ENCODE measurements around the gene HK2.

The HK2 gene

GRCh38 chr2:74877376-74877775 lies 43.4 kb downstream of the HK2 start:
- H3K4me1 Mint-ChIP-seq, result no peaks in the 10 kb centered on the region

GRCh38 chr2:74877781-74878433 lies 44.0 kb downstream of the HK2 start:
- H3K36me3 Mint-ChIP-seq, result peaks cover 93% of the 10 kb centered on the region
- no peak overlapping the region for H3K4me3 Mint-ChIP-seq
- H3K4me1 Mint-ChIP-seq, result no peaks in the 10 kb centered on the region
- H3K9me3 Mint-ChIP-seq, result no peaks in the 10 kb centered on the region
- no peak for DNase-seq (ENCODE audit: low spot score in 2 of 2)
- ATAC-seq, result no peak
- no peak overlapping the region for H3K27ac Mint-ChIP-seq

More at GRCh38 chr2:74877376-74877775, 43.4 kb downstream of the HK2 start:
- no peaks in the 10 kb centered on the region for H3K9me3 Mint-ChIP-seq
- ATAC-seq (no peak), DNase-seq (ENCODE audit: low spot score in 2 of 2) (no peak)
- H3K4me3 Mint-ChIP-seq, result no peak overlapping the region
- no peak overlapping the region for H3K27ac Mint-ChIP-seq
- peaks cover 93% of the 10 kb centered on the region for H3K36me3 Mint-ChIP-seq

DNA sequence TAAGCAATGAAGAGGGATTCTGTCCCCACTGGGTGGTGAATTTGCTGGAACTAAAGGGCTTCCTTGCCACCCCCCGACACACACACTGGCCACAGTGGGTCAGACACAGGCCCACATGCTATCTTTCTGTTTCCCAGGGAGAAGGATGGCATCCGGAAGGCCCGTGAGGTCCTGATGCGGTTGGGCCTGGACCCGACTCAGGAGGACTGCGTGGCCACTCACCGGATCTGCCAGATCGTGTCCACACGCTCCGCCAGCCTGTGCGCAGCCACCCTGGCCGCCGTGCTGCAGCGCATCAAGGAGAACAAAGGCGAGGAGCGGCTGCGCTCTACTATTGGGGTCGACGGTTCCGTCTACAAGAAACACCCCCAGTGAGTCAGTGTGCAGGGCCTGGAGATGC lies 44.6 kb downstream of the HK2 start:
- no peak overlapping the region for H3K27ac Mint-ChIP-seq
- no peak for ATAC-seq
- no peak for DNase-seq (ENCODE audit: low spot score in 2 of 2)
- no peak overlapping the region for H3K4me3 Mint-ChIP-seq
- peaks cover 93% of the 10 kb centered on the region for H3K36me3 Mint-ChIP-seq
- no peaks in the 10 kb centered on the region for H3K9me3 Mint-ChIP-seq
- H3K4me1 Mint-ChIP-seq, result no peaks in the 10 kb centered on the region

DNA sequence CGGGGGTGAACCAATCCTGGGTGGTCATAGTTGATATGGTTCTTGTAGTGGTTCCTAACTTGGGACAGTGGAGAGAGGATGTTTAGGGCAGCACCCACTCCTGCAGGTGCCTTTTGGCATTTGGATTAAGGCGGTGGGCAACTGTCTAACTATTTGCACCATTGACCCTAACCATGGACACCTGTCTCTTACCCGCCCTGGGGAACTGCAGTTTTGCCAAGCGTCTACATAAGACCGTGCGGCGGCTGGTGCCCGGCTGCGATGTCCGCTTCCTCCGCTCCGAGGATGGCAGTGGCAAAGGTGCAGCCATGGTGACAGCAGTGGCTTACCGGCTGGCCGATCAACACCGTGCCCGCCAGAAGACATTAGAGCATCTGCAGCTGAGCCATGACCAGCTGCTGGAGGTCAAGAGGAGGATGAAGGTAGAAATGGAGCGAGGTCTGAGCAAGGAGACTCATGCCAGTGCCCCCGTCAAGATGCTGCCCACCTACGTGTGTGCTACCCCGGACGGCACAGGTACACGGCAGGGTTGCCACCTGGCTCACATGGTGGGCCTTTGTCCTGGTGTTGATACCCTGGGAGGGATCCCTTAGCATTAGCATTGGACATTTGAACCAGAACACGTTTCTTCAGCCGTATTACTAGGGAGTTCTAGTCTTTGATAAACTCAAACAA lies 46.3 kb downstream of the HK2 start:
- Mint-ChIP-seq H3K36me3 (peaks cover 97% of the 10 kb centered on the region), H3K9me3 (no peaks in the 10 kb centered on the region), H3K4me3 (no peak overlapping the region), H3K27ac (peak overlapping the region; percentile 8), H3K4me1 (peaks cover 1% of the 10 kb centered on the region)
- DNase-seq (ENCODE audit: low spot score in 2 of 2), result no peak
- ATAC-seq, result no peak

DNA sequence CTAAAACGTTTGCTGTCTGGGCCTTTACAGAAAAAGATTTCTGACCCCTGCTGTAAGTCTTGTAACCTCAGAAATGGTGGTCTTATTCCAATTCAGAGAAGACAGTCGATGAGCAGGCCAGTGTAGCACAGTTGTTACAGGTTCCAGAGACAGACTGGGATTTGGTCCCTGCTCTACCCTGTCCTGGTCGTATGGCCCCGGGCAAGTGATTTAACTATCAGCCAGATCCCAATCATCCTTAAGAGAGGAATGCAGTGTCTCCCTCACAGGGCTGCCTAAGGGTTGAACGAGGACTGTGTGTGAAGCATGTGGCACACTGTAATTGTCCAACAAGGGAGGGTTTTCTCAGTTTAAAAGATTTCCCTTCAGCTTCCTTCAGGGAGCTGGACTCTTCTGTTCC lies 47.2 kb downstream of the HK2 start:
- Mint-ChIP-seq H3K4me1 (peaks cover 6% of the 10 kb centered on the region), H3K9me3 (no peaks in the 10 kb centered on the region), H3K27ac (no peak overlapping the region), H3K4me3 (no peak overlapping the region), H3K36me3 (peaks cover 97% of the 10 kb centered on the region)
- ATAC-seq (no peak), DNase-seq (ENCODE audit: low spot score in 2 of 2) (no peak)

DNA sequence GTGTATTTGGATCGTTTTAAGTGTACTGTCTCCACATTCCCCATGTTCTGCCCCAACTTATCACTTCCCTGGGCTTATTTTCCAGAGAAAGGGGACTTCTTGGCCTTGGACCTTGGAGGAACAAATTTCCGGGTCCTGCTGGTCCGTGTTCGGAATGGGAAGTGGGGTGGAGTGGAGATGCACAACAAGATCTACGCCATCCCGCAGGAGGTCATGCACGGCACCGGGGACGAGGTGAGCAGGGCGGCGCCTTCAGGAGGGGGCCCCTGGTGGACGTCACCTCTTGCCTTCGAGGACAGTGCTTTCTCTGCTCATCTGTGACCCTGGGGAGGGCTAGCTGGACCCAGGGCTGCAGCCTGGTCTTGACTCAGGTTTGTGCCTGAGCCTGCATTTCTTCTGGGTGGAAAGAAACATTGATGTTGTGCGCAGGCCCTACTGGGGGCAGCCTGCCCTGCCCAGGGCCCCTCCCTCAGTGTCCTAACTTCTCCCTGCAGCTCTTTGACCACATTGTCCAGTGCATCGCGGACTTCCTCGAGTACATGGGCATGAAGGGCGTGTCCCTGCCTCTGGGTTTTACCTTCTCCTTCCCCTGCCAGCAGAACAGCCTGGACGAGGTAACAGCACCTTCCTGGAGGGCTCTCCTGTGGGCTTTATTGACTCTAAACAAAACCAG lies 47.8 kb downstream of the HK2 start:
- H3K4me3 Mint-ChIP-seq, result no peak overlapping the region
- peaks cover 6% of the 10 kb centered on the region for H3K4me1 Mint-ChIP-seq
- H3K9me3 Mint-ChIP-seq, result no peaks in the 10 kb centered on the region
- ATAC-seq, result no peak
- DNase-seq (ENCODE audit: low spot score in 2 of 2), result no peak
- peaks cover 97% of the 10 kb centered on the region for H3K36me3 Mint-ChIP-seq
- no peak overlapping the region for H3K27ac Mint-ChIP-seq

DNA sequence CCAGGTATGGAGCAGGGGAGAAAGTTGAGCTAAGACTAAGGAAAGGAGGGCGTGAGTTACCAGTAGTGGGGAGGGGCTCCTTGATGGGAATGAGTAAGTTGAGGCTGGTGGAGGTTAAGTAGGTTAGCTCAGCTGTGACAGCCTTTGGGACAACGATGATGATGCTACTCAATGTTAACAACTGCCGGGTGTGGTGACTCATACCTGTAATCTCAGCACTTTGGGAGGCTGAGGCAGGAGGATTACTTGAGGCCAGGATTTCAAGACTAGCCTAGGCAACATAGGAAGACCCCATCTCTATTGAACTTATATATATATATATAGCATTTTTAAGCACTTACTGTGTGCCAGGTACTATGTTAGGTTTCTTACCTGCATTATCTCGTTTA lies 48.4 kb downstream of the HK2 start:
- no peak overlapping the region for H3K27ac Mint-ChIP-seq
- DNase-seq (ENCODE audit: low spot score in 2 of 2) (no peak), ATAC-seq (no peak)
- peaks cover 6% of the 10 kb centered on the region for H3K4me1 Mint-ChIP-seq
- no peak overlapping the region for H3K4me3 Mint-ChIP-seq
- H3K9me3 Mint-ChIP-seq, result no peaks in the 10 kb centered on the region
- peaks cover 97% of the 10 kb centered on the region for H3K36me3 Mint-ChIP-seq

DNA sequence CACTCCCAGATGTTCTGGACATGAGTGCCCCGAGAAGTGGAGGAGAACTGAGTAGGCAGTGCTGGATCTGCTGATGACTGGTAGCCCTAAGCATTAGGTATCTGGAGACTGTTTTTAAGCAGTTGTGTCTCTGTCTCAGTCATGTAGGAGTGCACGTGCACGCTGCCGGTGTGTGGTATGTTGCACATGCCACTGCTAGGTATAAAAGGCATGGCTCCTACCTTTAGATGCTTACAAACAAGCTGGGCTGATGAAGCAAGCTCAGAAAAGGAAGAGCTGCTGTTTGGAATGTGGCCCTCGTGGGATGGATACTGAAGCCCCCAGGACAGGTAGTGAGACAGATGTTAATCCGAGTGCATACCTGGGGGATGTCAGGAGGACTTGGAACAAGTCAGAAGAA lies 49.1 kb downstream of the HK2 start:
- no peaks in the 10 kb centered on the region for H3K9me3 Mint-ChIP-seq
- H3K27ac Mint-ChIP-seq, result no peak overlapping the region
- ATAC-seq, result no peak
- peaks cover 6% of the 10 kb centered on the region for H3K4me1 Mint-ChIP-seq
- H3K36me3 Mint-ChIP-seq, result peaks cover 97% of the 10 kb centered on the region
- H3K4me3 Mint-ChIP-seq, result no peak overlapping the region
- DNase-seq (ENCODE audit: low spot score in 2 of 2), result no peak

DNA sequence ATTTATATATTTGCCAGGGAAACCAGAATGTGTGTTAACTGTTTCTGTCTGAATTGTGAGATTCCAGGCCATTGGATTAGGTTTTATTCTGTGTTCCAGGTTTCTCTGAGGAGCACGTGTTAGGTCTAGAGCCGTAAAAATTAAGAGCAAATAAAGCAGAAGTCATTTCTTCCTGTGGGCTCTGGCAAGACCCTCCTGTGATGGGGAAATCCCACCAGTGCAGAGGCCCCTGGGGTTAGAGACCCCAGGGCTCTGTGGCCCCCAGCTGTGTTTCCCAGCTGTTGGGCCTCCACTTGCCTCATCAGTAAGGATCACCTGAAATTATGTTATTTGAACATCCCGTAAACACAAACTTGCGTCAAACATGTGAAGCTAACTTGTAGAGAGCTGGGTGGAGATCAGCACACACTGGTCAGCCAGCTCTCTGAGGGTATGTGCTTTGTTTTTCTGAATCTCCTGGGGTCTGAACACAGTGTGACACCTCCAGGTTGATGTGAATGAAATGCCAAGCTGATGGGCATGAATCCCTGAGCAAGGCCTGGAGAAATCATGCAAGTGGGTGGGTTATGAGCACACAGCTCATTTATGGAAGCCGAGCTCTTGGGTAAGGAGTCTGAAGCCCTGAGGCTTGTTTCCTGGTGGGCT lies 50.3 kb downstream of the HK2 start:
- DNase-seq (ENCODE audit: low spot score in 2 of 2) (no peak), ATAC-seq (no peak)
- Mint-ChIP-seq H3K36me3 (peaks cover 97% of the 10 kb centered on the region), H3K4me3 (no peak overlapping the region), H3K9me3 (no peaks in the 10 kb centered on the region), H3K4me1 (peaks cover 6% of the 10 kb centered on the region), H3K27ac (peak overlapping the region; percentile 59)

DNA sequence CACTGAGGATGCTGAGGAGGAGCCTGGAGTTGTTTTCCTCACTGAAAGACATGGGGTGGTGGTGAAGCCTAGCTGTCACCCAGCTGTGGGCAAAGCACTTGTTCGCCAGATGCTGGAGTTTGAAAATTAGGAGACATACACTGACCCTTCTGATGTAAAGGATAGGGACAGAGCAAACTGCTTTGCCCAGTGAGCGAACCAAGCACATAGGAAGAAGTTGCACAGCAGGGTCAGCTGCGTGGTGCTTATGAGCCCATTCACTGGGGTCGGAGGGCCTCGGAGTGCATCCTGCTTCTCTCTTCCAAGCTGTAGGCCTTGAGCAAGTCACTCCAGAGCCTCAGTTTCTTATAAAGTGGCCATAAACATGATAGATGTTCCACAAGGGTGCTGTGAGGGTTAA lies 50.9 kb downstream of the HK2 start:
- ATAC-seq (no peak), DNase-seq (ENCODE audit: low spot score in 2 of 2) (no peak)
- peaks cover 6% of the 10 kb centered on the region for H3K4me1 Mint-ChIP-seq
- no peaks in the 10 kb centered on the region for H3K9me3 Mint-ChIP-seq
- H3K27ac Mint-ChIP-seq, result peak overlapping the region; percentile 59
- no peak overlapping the region for H3K4me3 Mint-ChIP-seq
- peaks cover 97% of the 10 kb centered on the region for H3K36me3 Mint-ChIP-seq

GRCh38 chr2:74886251-74886650 lies 52.3 kb downstream of the HK2 start:
- H3K36me3 Mint-ChIP-seq, result peaks cover 100% of the 10 kb centered on the region
- H3K27ac Mint-ChIP-seq, result no peak overlapping the region

DNA sequence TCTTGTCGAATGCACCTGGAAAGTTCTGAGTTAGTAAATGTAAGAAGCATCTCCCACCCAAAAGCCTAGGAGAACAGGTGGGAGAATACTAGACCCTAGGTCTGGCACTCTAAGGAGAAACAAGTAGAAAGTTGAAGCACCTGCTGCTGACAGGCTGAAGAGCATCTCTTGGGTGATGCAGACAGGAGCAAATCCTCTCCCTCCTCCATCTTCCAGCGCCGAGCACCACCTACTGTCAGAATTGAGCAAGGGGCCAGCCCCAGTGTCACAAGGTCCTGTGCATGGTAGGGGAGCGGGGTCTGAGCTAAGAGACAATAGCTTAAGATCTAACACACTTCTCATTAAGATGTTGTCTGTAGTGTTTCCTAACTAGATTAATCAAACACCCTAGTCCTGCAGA lies 52.9 kb downstream of the HK2 start:
- peaks cover 100% of the 10 kb centered on the region for H3K36me3 Mint-ChIP-seq
- no peak for ATAC-seq
- no peak overlapping the region for H3K27ac Mint-ChIP-seq
- H3K4me1 Mint-ChIP-seq, result peaks cover 6% of the 10 kb centered on the region
- DNase-seq (ENCODE audit: low spot score in 2 of 2), result no peak
- H3K9me3 Mint-ChIP-seq, result no peaks in the 10 kb centered on the region
- H3K4me3 Mint-ChIP-seq, result no peak overlapping the region

More at GRCh38 chr2:74886251-74886650, 52.3 kb downstream of the HK2 start:
- Mint-ChIP-seq H3K9me3 (no peaks in the 10 kb centered on the region), H3K4me1 (peaks cover 6% of the 10 kb centered on the region), H3K4me3 (no peak overlapping the region)
- ATAC-seq, result no peak
- DNase-seq (ENCODE audit: low spot score in 2 of 2), result no peak

DNA sequence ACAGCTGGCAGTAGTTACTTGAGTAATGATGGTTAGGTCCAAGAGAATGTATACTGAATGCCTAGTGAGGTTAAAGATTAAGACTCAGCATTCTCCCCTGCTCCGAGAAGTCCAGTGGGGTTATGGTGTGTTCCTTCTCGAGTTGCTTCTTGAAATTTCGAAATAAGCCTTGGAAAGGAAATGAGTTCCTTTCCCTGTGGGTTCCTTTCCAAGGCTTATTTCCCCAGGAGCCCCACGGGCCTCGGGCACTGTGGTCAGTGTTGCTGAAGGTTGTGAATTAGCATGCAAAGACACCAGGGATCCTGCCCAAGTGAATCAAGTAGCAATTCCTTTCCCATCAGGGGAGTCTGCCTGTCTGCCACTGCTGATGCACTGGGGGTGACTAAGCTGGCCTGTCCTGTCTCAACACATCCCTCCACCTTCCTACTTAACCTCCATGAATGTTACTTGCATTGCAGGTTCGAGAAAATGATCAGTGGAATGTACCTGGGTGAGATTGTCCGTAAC lies 53.6 kb downstream of the HK2 start:
- no peak for ATAC-seq
- no peaks in the 10 kb centered on the region for H3K9me3 Mint-ChIP-seq
- no peak overlapping the region for H3K27ac Mint-ChIP-seq
- no peak for DNase-seq (ENCODE audit: low spot score in 2 of 2)
- H3K4me1 Mint-ChIP-seq, result peaks cover 6% of the 10 kb centered on the region
- H3K4me3 Mint-ChIP-seq, result no peak overlapping the region
- peaks cover 100% of the 10 kb centered on the region for H3K36me3 Mint-ChIP-seq

DNA sequence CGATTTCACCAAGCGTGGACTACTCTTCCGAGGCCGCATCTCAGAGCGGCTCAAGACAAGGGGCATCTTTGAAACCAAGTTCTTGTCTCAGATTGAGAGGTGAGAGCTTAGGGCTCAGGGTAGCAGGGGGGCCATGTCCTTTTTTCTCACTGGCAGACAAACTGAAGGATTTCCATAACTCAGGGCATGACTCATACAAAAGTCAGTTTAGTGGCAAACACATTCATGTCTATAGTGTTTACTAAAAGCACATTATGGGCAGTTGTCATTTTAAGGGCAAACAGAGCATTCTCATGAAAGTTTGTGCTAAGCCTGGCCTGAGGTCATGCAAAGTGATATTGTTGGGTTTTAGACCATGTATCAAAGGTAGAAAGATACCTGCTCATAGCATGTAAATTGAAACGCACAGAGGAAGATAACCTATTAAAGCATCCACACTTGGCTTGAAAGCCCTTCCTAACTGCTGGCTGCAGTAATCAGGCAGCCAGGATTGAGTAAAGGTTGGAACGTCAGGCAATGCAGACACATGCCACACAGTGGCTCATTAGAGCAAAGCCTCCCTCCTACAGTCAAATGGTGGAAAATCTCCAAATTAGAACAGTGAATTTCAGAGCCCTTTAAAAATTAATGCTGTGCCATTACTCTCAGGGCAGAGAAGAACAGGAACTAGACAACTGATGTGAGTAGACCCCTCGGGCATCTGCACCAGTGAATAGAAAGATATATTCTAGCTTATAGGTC lies 54.2 kb downstream of the HK2 start:
- no peak overlapping the region for H3K27ac Mint-ChIP-seq
- DNase-seq (ENCODE audit: low spot score in 2 of 2) (no peak), ATAC-seq (no peak)
- H3K36me3 Mint-ChIP-seq, result peaks cover 99% of the 10 kb centered on the region
- H3K4me1 Mint-ChIP-seq, result peaks cover 6% of the 10 kb centered on the region
- no peak overlapping the region for H3K4me3 Mint-ChIP-seq
- H3K9me3 Mint-ChIP-seq, result no peaks in the 10 kb centered on the region

- peaks cover 88% of the 10 kb centered on the region for H3K36me3 Mint-ChIP-seq
- DNase-seq (ENCODE audit: low spot score in 2 of 2) (no peak), ATAC-seq (no peak)
- H3K4me3 Mint-ChIP-seq, result no peak overlapping the region
- peaks cover 6% of the 10 kb centered on the region for H3K4me1 Mint-ChIP-seq
- no peaks in the 10 kb centered on the region for H3K9me3 Mint-ChIP-seq
- no peak overlapping the region for H3K27ac Mint-ChIP-seq
These were observed 55.2 kb downstream of the HK2 start for GRCh38 chr2:74889159-74889558.
